ENCODE data around the gene TBXA2R.

TBXA2R gene

DNA sequence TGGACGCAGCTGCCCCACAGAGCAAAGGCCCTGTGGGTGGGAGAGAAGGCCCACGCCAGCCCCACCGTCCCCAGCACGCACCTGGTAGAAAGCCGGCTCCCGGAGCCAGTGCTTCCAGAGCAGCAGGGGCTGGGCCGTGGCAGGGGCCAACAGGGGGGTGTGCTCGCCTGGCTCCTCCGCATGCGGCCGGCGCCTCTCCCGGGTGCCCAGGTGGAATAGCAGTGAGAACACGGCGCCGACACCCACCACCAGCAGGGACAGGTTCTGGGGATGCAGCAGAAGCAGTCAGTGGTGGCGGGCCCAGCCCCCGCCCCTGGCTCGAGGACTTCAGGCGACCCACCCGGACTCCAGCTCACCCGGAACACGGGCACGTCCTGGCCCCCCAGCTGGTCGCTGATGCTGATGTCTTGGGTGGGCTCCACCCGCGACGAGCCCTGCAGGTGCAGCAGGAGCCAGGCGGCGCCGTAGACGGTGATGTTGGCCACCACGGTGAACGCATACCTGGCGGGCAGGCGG lies 58.9 kb downstream of the TBXA2R start:
- TF ChIP-seq NFIC (IDR thresholded peaks at IDR 0.05) (no peak), TEAD4 (IDR thresholded peaks at IDR 0.05) (no peak), MAX (IDR thresholded peaks at IDR 0.05) (no peak), FOXM1 (IDR thresholded peaks at IDR 0.05; ENCODE audit: borderline replicate concordance, low read depth) (no peak), YY1 (IDR thresholded peaks at IDR 0.05; ENCODE audit: low read depth) (no peak), RAD21 (IDR thresholded peaks at IDR 0.05; ENCODE audit: low read depth) (no peak), EGR1 (IDR thresholded peaks at IDR 0.05) (no peak), ZBTB7A (IDR thresholded peaks at IDR 0.05; ENCODE audit: low read depth) (no peak), CREB1 (IDR thresholded peaks at IDR 0.05; ENCODE audit: low read depth) (no peak), TCF12 (IDR thresholded peaks at IDR 0.05; ENCODE audit: low read depth) (no peak), TAF1 (IDR thresholded peaks at IDR 0.05; ENCODE audit: low read depth) (no peak), CEBPB (IDR thresholded peaks at IDR 0.05) (no peak), EP300 (IDR thresholded peaks at IDR 0.05; ENCODE audit: borderline replicate concordance) (no peak)
- TF ChIP-seq, protein P1, sequence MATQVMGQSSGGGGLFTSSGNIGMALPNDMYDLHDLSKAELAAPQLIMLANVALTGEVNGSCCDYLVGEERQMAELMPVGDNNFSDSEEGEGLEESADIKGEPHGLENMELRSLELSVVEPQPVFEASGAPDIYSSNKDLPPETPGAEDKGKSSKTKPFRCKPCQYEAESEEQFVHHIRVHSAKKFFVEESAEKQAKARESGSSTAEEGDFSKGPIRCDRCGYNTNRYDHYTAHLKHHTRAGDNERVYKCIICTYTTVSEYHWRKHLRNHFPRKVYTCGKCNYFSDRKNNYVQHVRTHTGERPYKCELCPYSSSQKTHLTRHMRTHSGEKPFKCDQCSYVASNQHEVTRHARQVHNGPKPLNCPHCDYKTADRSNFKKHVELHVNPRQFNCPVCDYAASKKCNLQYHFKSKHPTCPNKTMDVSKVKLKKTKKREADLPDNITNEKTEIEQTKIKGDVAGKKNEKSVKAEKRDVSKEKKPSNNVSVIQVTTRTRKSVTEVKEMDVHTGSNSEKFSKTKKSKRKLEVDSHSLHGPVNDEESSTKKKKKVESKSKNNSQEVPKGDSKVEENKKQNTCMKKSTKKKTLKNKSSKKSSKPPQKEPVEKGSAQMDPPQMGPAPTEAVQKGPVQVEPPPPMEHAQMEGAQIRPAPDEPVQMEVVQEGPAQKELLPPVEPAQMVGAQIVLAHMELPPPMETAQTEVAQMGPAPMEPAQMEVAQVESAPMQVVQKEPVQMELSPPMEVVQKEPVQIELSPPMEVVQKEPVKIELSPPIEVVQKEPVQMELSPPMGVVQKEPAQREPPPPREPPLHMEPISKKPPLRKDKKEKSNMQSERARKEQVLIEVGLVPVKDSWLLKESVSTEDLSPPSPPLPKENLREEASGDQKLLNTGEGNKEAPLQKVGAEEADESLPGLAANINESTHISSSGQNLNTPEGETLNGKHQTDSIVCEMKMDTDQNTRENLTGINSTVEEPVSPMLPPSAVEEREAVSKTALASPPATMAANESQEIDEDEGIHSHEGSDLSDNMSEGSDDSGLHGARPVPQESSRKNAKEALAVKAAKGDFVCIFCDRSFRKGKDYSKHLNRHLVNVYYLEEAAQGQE (IDR thresholded peaks at IDR 0.05; ENCODE audit: low read depth): no peak
- TF ChIP-seq, protein P2, sequence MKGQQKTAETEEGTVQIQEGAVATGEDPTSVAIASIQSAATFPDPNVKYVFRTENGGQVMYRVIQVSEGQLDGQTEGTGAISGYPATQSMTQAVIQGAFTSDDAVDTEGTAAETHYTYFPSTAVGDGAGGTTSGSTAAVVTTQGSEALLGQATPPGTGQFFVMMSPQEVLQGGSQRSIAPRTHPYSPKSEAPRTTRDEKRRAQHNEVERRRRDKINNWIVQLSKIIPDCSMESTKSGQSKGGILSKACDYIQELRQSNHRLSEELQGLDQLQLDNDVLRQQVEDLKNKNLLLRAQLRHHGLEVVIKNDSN (IDR thresholded peaks at IDR 0.05): no peak

DNA sequence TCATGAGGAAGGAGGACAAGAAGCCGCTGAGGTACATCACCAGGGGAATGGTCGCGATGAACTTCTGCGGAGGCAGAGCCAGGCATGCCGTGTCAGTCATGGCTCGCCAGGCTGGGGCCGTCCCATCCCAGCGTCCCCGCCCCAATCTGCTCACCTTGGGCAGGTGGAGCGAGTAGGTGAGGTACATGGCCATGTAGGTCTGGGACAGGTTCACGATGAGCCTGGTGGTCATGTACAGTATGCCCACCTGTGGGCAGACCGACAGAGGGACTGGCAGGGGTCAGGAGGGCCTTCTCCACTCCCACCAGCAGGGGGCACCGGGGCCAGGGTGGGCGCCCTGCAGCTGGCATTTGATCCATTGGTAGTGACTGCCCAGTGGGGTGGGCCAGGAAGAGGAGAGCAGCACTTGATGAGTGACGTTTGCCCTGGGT lies 59.4 kb downstream of the TBXA2R start:
- TF ChIP-seq, protein P1 (IDR thresholded peaks at IDR 0.05; ENCODE audit: low read depth): no peak
- TF ChIP-seq RAD21 (IDR thresholded peaks at IDR 0.05; ENCODE audit: low read depth) (no peak; the same call in 1 of the 2 replicates), EGR1 (IDR thresholded peaks at IDR 0.05) (no peak), YY1 (IDR thresholded peaks at IDR 0.05; ENCODE audit: low read depth) (no peak), CEBPB (IDR thresholded peaks at IDR 0.05) (no peak), TCF12 (IDR thresholded peaks at IDR 0.05; ENCODE audit: low read depth) (no peak), ZBTB7A (IDR thresholded peaks at IDR 0.05; ENCODE audit: low read depth) (no peak), TAF1 (IDR thresholded peaks at IDR 0.05; ENCODE audit: low read depth) (no peak), NFIC (IDR thresholded peaks at IDR 0.05) (no peak), TEAD4 (IDR thresholded peaks at IDR 0.05) (no peak), MAX (IDR thresholded peaks at IDR 0.05) (no peak), FOXM1 (IDR thresholded peaks at IDR 0.05; ENCODE audit: borderline replicate concordance, low read depth) (no peak), CREB1 (IDR thresholded peaks at IDR 0.05; ENCODE audit: low read depth) (no peak), EP300 (IDR thresholded peaks at IDR 0.05; ENCODE audit: borderline replicate concordance) (no peak)
- TF ChIP-seq, protein P2 (IDR thresholded peaks at IDR 0.05): no peak

GRCh38 chr19:3546119-3546518 lies 60.6 kb downstream of the TBXA2R start:
- no peak for TF ChIP-seq YY1 (IDR thresholded peaks at IDR 0.05; ENCODE audit: low read depth)
- no peak for TF ChIP-seq RAD21 (IDR thresholded peaks at IDR 0.05; ENCODE audit: low read depth)
- TF ChIP-seq FOXM1 (IDR thresholded peaks at IDR 0.05; ENCODE audit: borderline replicate concordance, low read depth): no peak

DNA sequence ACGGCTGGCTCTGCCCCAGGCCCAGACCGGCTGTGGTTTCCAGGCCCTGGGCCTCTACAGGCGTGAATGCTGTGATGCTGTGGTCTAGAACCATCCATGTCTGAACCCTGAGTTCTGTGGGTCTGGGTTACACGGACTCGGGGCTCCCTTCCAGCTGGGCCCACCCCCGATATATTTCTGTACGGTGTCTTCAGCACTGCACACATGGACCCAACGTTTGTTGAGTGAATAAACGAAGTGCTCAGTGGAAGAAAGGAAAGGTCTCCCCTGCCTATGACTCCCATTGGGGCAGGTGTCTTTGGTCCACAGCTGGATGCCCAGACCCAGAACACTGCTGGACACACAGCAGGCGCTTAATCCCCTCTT lies 61.0 kb downstream of the TBXA2R start:
- TF ChIP-seq MAX (IDR thresholded peaks at IDR 0.05): no peak
- TF ChIP-seq, protein P2 (IDR thresholded peaks at IDR 0.05): no peak
- no peak for TF ChIP-seq EP300 (IDR thresholded peaks at IDR 0.05; ENCODE audit: borderline replicate concordance)
- TF ChIP-seq YY1 (IDR thresholded peaks at IDR 0.05; ENCODE audit: low read depth): no peak
- no peak for TF ChIP-seq TCF12 (IDR thresholded peaks at IDR 0.05; ENCODE audit: low read depth)
- no peak for TF ChIP-seq CEBPB (IDR thresholded peaks at IDR 0.05)
- TF ChIP-seq TAF1 (IDR thresholded peaks at IDR 0.05; ENCODE audit: low read depth): no peak
- TF ChIP-seq, protein P1 (IDR thresholded peaks at IDR 0.05; ENCODE audit: low read depth): no peak
- no peak for TF ChIP-seq FOXM1 (IDR thresholded peaks at IDR 0.05; ENCODE audit: borderline replicate concordance, low read depth)
- TF ChIP-seq TEAD4 (IDR thresholded peaks at IDR 0.05): no peak

Data from Ishikawa (cell line).